ENCODE measurements around the gene CLEC18B.
"Not testable (repeated sequence)": the region's sequence is repeated elsewhere in the genome, so short reads cannot be mapped to it uniquely, and the experiment has no call there.

Gene CLEC18B

GRCh38 chr16:74420612-74421481 lies at the start of gene CLEC18B:
TSS of gene CLEC18B (minus strand) at chr16:74421478. CDS start at chr16:74421270, 208 bp downstream.
- not testable (repeated sequence) for DNase-seq (ENCODE audit: low read depth in 2 of 2)

GRCh38 chr16:74469946-74470478 lies 48.7 kb upstream of the CLEC18B start:
- no peak for DNase-seq (ENCODE audit: low read depth in 2 of 2)

- DNase-seq (ENCODE audit: low read depth in 2 of 2) = no peak
These were observed 47.7 kb upstream of the CLEC18B start for GRCh38 chr16:74468807-74469525.

GRCh38 chr16:74466872-74467271 lies 45.6 kb upstream of the CLEC18B start:
- DNase-seq (ENCODE audit: low read depth in 2 of 2) = no peak

GRCh38 chr16:74465851-74466685 lies 44.8 kb upstream of the CLEC18B start:
- no peak for DNase-seq (ENCODE audit: low read depth in 2 of 2)

- DNase-seq (ENCODE audit: low read depth in 2 of 2) = no peak
These were observed 44.0 kb upstream of the CLEC18B start for GRCh38 chr16:74465281-74465680.

- no peak for DNase-seq (ENCODE audit: low read depth in 2 of 2)
These were observed 42.6 kb upstream of the CLEC18B start for GRCh38 chr16:74463888-74464287.

GRCh38 chr16:74462361-74462760 lies 41.1 kb upstream of the CLEC18B start:
- no peak for DNase-seq (ENCODE audit: low read depth in 2 of 2)

- DNase-seq (ENCODE audit: low read depth in 2 of 2) = no peak
These were observed 40.5 kb upstream of the CLEC18B start for GRCh38 chr16:74461826-74462225.

- no peak for DNase-seq (ENCODE audit: low read depth in 2 of 2)
These were observed 39.3 kb upstream of the CLEC18B start for GRCh38 chr16:74460542-74460941.

GRCh38 chr16:74456290-74456625 lies 35.0 kb upstream of the CLEC18B start:
- no peak for DNase-seq (ENCODE audit: low read depth in 2 of 2)

GRCh38 chr16:74455619-74456289 lies 34.5 kb upstream of the CLEC18B start:
- no peak for DNase-seq (ENCODE audit: low read depth in 2 of 2)

GRCh38 chr16:74455213-74455612 lies 33.9 kb upstream of the CLEC18B start:
- no peak for DNase-seq (ENCODE audit: low read depth in 2 of 2)

- no peak for DNase-seq (ENCODE audit: low read depth in 2 of 2)
These were observed 30.9 kb upstream of the CLEC18B start for GRCh38 chr16:74451951-74452758.

GRCh38 chr16:74450967-74451760 lies 29.9 kb upstream of the CLEC18B start:
- no peak for DNase-seq (ENCODE audit: low read depth in 2 of 2)

- no peak for DNase-seq (ENCODE audit: low read depth in 2 of 2)
These were observed 29.0 kb upstream of the CLEC18B start for GRCh38 chr16:74450236-74450635.

GRCh38 chr16:74449470-74449869 lies 28.2 kb upstream of the CLEC18B start:
- DNase-seq (ENCODE audit: low read depth in 2 of 2) = no peak

GRCh38 chr16:74448990-74449389 lies 27.7 kb upstream of the CLEC18B start:
- DNase-seq (ENCODE audit: low read depth in 2 of 2) = peak; percentile 69 to 71

- DNase-seq (ENCODE audit: low read depth in 2 of 2) = no peak
These were observed 26.3 kb upstream of the CLEC18B start for GRCh38 chr16:74447578-74447977.

GRCh38 chr16:74446866-74447265 lies 25.6 kb upstream of the CLEC18B start:
- DNase-seq (ENCODE audit: low read depth in 2 of 2) = no peak
